Measurements from ENCODE around the gene YBX1. TPM values are rescaled to one million over a fixed set of nuclear protein-coding genes. Genes with fewer than 3 reads are reported as not detected.
"Not testable (repeated sequence)": the region's sequence is repeated elsewhere in the genome, so short reads cannot be mapped to it uniquely, and the experiment has no call there.

YBX1 gene
- total and polyA plus RNA-seq, 10 donors: 361 to 684 (median 427) TPM

GRCh38 chr1:42680921-42681683 lies 1.1 kb upstream of the YBX1 start:
- peak overlapping the region; percentile 76 to 97 (median 92) for H3K4me3 ChIP-seq
- WGBS, 5 donors: 5 to 7% (median 7%) methylated on average over 18 of the region's 18 CpGs
- intact Hi-C loops (cut with DNase I; ENCODE audit: low total_unique reads): loop anchor here (10.0 kb wide), 1 partner anchor 84 kb away; the partner anchor contains the start of genes C1orf50 and P3H1
- H3K9me3 ChIP-seq: no peaks in the 10 kb centered on the region
- no peak for TF ChIP-seq POLR2AphosphoS5 (IDR thresholded peaks at IDR 0.05)
- TF ChIP-seq CTCF (IDR thresholded peaks at IDR 0.05 in 8 of 11, conservative IDR thresholded peaks at IDR 0.05 in 3 of 11): no peak
- TF ChIP-seq POLR2A (IDR thresholded peaks at IDR 0.05): no peak
- DNase-seq: no peak
- H3K4me1 ChIP-seq: peaks cover 34 to 51% (median 46%) of the 10 kb centered on the region in 6 donors
- H3K27me3 ChIP-seq (replicated peaks in 1 of 7): no peaks in the 10 kb centered on the region
- H3K36me3 ChIP-seq: peaks cover 0 to 27% (median 0%) of the 10 kb centered on the region in 6 donors
- peak overlapping the region; percentile 92 to 98 (median 97) for H3K27ac ChIP-seq

DNA sequence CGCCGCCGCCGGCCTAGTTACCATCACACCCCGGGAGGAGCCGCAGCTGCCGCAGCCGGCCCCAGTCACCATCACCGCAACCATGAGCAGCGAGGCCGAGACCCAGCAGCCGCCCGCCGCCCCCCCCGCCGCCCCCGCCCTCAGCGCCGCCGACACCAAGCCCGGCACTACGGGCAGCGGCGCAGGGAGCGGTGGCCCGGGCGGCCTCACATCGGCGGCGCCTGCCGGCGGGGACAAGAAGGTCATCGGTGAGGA lies 193 bp downstream of the YBX1 start:
- H3K4me1 ChIP-seq: peaks cover 40 to 64% (median 59%) of the 10 kb centered on the region in 6 donors
- not testable (repeated sequence) for H3K9me3 ChIP-seq; H3K27me3 ChIP-seq (replicated peaks in 1 of 7); DNase-seq
- H3K4me3 ChIP-seq: peak overlapping the region; percentile 76 to 97 (median 92)
- intact Hi-C loops (cut with DNase I; ENCODE audit: low total_unique reads): loop anchor here (10.0 kb wide), 1 partner anchor 82 kb away; the partner anchor contains the start of genes C1orf50 and P3H1
- WGBS, 5 donors: 0 to 1% (median 0%) methylated on average over 24 to 33 of the region's 33 CpGs; no CpG with 5 or more reads in 2 of the 5 donors
- peak overlapping the region; percentile 91 to 98 (median 97) for H3K27ac ChIP-seq
- H3K36me3 ChIP-seq: peaks cover 0 to 19% (median 0%) of the 10 kb centered on the region in 6 donors

GRCh38 chr1:42682739-42683531 lies 717 bp downstream of the YBX1 start:
- Histone ChIP-seq H3K27me3 (replicated peaks in 1 of 7) (no peaks in the 10 kb centered on the region), H3K4me3 (peak overlapping the region; percentile 76 to 97 (median 92)), H3K4me1 (peaks cover 44 to 70% (median 64%) of the 10 kb centered on the region in 6 donors), H3K9me3 (no peaks in the 10 kb centered on the region), H3K27ac (peak overlapping the region; percentile 91 to 98 (median 97)), H3K36me3 (peaks cover 0 to 24% (median 0%) of the 10 kb centered on the region in 6 donors)
- peak; percentile 96 for DNase-seq
- WGBS, 5 donors: 0 to 1% (median 1%) methylated on average over 35 to 103 of the region's 103 CpGs
- intact Hi-C loops (cut with DNase I; ENCODE audit: low total_unique reads): loop anchor here (10.0 kb wide), 1 partner anchor 82 kb away; the partner anchor contains the start of genes C1orf50 and P3H1
- TF ChIP-seq CTCF (IDR thresholded peaks at IDR 0.05 in 8 of 11, conservative IDR thresholded peaks at IDR 0.05 in 3 of 11) (no peak), POLR2AphosphoS5 (IDR thresholded peaks at IDR 0.05) (peak; percentile 86 to 89 (median 87)), POLR2A (IDR thresholded peaks at IDR 0.05) (no peak)

DNA sequence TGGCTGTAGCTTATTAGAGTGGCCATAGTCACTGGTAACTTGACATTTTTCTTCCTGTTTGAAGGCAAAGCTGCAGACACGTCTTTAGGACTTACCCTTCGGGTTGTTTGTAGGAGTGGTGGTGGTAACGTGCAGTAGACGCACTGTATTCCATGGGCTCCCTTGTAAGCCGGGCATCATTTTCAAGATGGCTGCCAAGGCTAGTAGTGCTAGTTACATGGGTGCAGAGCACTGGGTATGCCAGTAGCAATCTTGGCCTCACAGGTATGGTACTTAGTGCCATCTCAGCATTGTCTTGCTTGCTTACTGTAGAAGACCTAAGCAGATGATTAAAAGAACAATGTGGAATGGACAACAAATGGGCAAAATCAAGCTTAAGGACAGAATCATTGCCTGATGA lies 1.9 kb downstream of the YBX1 start:
- no peak for DNase-seq
- TF ChIP-seq POLR2AphosphoS5 (IDR thresholded peaks at IDR 0.05) (no peak), POLR2A (IDR thresholded peaks at IDR 0.05) (no peak), CTCF (IDR thresholded peaks at IDR 0.05 in 8 of 11, conservative IDR thresholded peaks at IDR 0.05 in 3 of 11) (no peak)
- intact Hi-C loops (cut with DNase I; ENCODE audit: low total_unique reads): loop anchor here (10.0 kb wide), 1 partner anchor 81 kb away; the partner anchor contains the start of genes C1orf50 and P3H1
- Histone ChIP-seq H3K27me3 (replicated peaks in 1 of 7) (no peaks in the 10 kb centered on the region), H3K27ac (peak overlapping the region in 4 of 8 donors; percentile 96 to 98 (median 98)), H3K9me3 (no peaks in the 10 kb centered on the region), H3K4me1 (peaks cover 56 to 82% (median 76%) of the 10 kb centered on the region in 6 donors), H3K36me3 (peaks cover 0 to 30% (median 0%) of the 10 kb centered on the region in 6 donors), H3K4me3 (peak overlapping the region in 7 of 8 donors; percentile 79 to 97 (median 92))
- WGBS, 5 donors: 34 to 52% (median 49%) methylated on average over 5 of the region's 5 CpGs

Measured in spleen (tissue), 11 donors.